GM12872 (cell line): ENCODE results near the gene PTPN23.

Experiments used
- TF ChIP-seq, protein P1 (sequence below): IDR thresholded peaks from 3 replicates; pipeline ENCODE4 v1.5.1; 2011; ENCODE audit warnings: low read depth, mild to moderate bottlenecking, low read length, moderate library complexity; ENCODE audit not compliant: insufficient read depth

Gene PTPN23

GRCh38 chr3:47424434-47425382 is 43.9 kb downstream of the PTPN23 start:
- TF ChIP-seq, protein P1, sequence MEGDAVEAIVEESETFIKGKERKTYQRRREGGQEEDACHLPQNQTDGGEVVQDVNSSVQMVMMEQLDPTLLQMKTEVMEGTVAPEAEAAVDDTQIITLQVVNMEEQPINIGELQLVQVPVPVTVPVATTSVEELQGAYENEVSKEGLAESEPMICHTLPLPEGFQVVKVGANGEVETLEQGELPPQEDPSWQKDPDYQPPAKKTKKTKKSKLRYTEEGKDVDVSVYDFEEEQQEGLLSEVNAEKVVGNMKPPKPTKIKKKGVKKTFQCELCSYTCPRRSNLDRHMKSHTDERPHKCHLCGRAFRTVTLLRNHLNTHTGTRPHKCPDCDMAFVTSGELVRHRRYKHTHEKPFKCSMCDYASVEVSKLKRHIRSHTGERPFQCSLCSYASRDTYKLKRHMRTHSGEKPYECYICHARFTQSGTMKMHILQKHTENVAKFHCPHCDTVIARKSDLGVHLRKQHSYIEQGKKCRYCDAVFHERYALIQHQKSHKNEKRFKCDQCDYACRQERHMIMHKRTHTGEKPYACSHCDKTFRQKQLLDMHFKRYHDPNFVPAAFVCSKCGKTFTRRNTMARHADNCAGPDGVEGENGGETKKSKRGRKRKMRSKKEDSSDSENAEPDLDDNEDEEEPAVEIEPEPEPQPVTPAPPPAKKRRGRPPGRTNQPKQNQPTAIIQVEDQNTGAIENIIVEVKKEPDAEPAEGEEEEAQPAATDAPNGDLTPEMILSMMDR: no peak

GRCh38 chr3:47425383-47425778 is 44.6 kb downstream of the PTPN23 start:
- TF ChIP-seq, protein P1: no peak

DNA sequence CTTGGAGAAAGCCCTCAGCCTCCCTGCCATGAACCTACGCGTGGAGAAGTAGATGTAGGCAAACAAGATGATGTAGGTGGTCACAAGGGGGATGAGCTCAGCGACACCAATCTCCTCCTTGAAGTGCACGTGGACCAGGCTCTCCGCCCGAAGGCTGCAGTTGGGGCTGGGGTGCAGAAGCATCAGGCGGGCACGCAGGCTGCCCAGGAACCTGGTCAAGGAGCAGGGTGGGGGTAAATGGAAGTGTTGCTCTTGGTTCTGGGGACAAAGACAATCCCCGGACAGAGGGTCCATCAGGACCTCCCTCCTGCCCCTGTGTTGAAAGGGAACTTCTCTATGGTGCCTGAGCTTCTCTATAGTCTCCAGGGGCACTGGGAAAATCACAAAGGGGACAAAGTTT is 45.1 kb downstream of the PTPN23 start:
- TF ChIP-seq, protein P1: no peak

DNA sequence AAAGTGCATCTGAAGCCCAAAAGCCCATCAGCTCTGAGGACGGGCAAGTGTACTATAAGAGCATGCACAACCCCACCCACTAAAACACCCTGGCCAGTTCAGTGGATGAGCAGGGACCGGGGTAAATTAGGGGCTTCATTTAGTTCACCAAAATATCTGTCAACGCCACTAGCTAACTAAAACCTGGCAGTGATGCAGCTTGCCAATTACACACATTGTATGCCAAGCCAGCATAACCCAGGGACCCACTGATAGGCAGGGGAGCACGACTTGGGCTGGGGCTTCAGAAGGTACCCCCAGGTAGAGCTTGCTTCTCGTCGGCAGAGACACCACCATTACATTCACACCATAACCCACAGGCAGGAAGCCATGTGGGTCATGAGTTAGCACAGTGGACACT is 47.0 kb downstream of the PTPN23 start:
- TF ChIP-seq, protein P1: no peak

GRCh38 chr3:47428662-47429061 is 47.8 kb downstream of the PTPN23 start:
- TF ChIP-seq, protein P1: no peak

DNA sequence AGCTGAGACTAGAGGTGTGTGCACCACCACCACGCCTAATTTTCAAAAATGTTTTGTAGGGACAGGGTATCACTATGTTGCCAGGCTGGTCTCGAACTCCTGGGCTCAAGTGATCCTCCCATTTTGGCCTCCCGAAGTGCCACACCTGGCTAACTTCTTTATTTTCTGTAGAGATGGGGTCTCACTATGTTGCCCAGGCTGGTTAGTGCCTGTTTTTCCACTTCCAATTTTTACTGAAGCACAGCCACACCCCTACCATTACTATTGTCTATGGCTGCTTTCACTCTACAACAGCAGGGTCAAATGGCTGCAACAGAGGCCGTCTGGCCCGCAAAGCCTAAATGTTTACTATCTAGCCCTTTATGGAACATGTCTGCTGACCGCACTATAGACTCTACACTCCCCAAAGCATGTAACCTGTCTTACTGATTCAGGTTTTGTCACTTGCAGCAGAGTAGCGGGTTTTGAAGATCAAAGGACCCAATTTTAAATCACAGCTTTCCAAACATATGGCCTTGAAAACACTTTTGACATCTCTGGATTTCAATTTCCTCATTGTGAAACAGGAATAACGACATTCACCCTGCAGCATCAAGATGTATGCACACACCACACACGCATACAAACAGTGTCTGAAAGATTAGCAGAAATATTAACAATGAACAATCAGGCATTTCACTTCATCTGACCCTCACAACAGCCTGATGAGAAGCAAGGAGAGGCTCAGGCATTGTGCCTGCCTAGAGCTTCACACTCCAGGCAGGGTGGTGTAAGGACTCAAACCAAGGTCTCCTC is 48.9 kb downstream of the PTPN23 start:
- TF ChIP-seq, protein P1: no peak

GRCh38 chr3:47430606-47431005 is 49.8 kb downstream of the PTPN23 start:
- TF ChIP-seq, protein P1: no peak
